Islet precursor cell (in vitro differentiated cells): ENCODE results near the gene ANO6.
"Not testable (repeated sequence)": the region's sequence is repeated elsewhere in the genome, so short reads cannot be mapped to it uniquely, and the experiment has no call there.

Experiments
- DNase-seq: peaks from one replicate; pipeline ENCODE4 v3.0.0-alpha.2; 2018

ANO6 gene

GRCh38 chr12:45244561-45245343 is 28.9 kb downstream of the ANO6 start:
- no peak for DNase-seq

GRCh38 chr12:45246236-45246635 is 30.3 kb downstream of the ANO6 start:
- DNase-seq: no peak

- no peak for DNase-seq
Measured at GRCh38 chr12:45247589-45247988, 31.7 kb downstream of the ANO6 start.

- DNase-seq: no peak
Measured at GRCh38 chr12:45248095-45248494, 32.2 kb downstream of the ANO6 start.

- DNase-seq: peak; percentile 56
Measured at GRCh38 chr12:45254254-45254653, 38.4 kb downstream of the ANO6 start.

GRCh38 chr12:45256721-45257120 is 40.8 kb downstream of the ANO6 start:
- DNase-seq: no peak

- DNase-seq: no peak
Measured at GRCh38 chr12:45257185-45257930, 41.5 kb downstream of the ANO6 start.

GRCh38 chr12:45259675-45260074 is 43.8 kb downstream of the ANO6 start:
- DNase-seq: peak; percentile 74

- DNase-seq: peak; percentile 88
Measured at GRCh38 chr12:45260104-45260815, 44.4 kb downstream of the ANO6 start.

- DNase-seq: no peak
Measured at GRCh38 chr12:45260854-45261253, 45.0 kb downstream of the ANO6 start.

- DNase-seq: not testable (repeated sequence)
Measured at GRCh38 chr12:45262185-45262584, 46.3 kb downstream of the ANO6 start.

GRCh38 chr12:45263587-45263986 is 47.7 kb downstream of the ANO6 start:
- DNase-seq: peak; percentile 54

GRCh38 chr12:45268672-45269411 is 52.9 kb downstream of the ANO6 start:
- DNase-seq: peak; percentile 96

- DNase-seq: no peak
Measured at GRCh38 chr12:45269412-45269751, 53.5 kb downstream of the ANO6 start.

- DNase-seq: no peak
Measured at GRCh38 chr12:45270951-45271350, 55.1 kb downstream of the ANO6 start.

- DNase-seq: peak; percentile 93
Measured at GRCh38 chr12:45273717-45274271, 57.9 kb downstream of the ANO6 start.

GRCh38 chr12:45276154-45276755 is 60.4 kb downstream of the ANO6 start:
- DNase-seq: no peak

- no peak for DNase-seq
Measured at GRCh38 chr12:45278447-45278846, 62.6 kb downstream of the ANO6 start.

GRCh38 chr12:45279931-45280830 is 64.3 kb downstream of the ANO6 start:
- DNase-seq: no peak

GRCh38 chr12:45281994-45282393 is 66.1 kb downstream of the ANO6 start:
- DNase-seq: no peak

GRCh38 chr12:45282411-45282810 is 66.5 kb downstream of the ANO6 start:
- DNase-seq: no peak
